Thyroid gland (tissue), 4 donors: ENCODE results near the gene FZR1. TPM values are rescaled to one million over a fixed set of nuclear protein-coding genes. Genes with fewer than 3 reads are reported as not detected.

Experiments used
- DNase-seq, 2 donors: peaks; one replicate each; pipeline ENCODE4 v3.0.0-alpha.2; 2019
- H3K27ac ChIP-seq, 3 donors: fragments of 200-600 bp; sonication (generic); 1 replicate in 2 of 3; 2 replicates in 1 of 3; pipeline ENCODE4 v1.5.1; 2016 to 2019; ENCODE audit warnings: mild to moderate bottlenecking in 1 of 3, moderate library complexity in 1 of 3
- H3K27me3 ChIP-seq: fragments of 200-600 bp; sonication (generic); one replicate; pipeline ENCODE4 v1.5.1; 2019
- H3K36me3 ChIP-seq, 2 donors: fragments of 200-600 bp; sonication (generic); one replicate each; pipeline ENCODE4 v1.5.1; 2016 to 2019
- H3K4me1 ChIP-seq, 2 donors: fragments of 200-600 bp; sonication (generic); one replicate each; pipeline ENCODE4 v1.5.1; 2017 to 2019
- H3K4me3 ChIP-seq, 3 donors: fragments of 200-600 bp; sonication (generic); replicated peaks in 1 of 3; 1 replicate in 2 of 3; 2 replicates in 1 of 3; pipeline ENCODE4 v1.5.1; 2016; ENCODE audit warnings: mild to moderate bottlenecking in 1 of 3
- H3K9me3 ChIP-seq: fragments of 200-600 bp; sonication (generic); one replicate; pipeline ENCODE4 v1.5.1; 2017
- CTCF ChIP-seq, 6 experiments: fragments of 200-600 bp in 3 of 6; fragments of 450-650 bp in 3 of 6; sonication (generic) in 3 of 6; IDR thresholded peaks; one replicate each; pipeline ENCODE4 v1.5.1; 2016 to 2019; ENCODE audit warnings: antibody characterized with exemption in 6 of 6, mild to moderate bottlenecking in 2 of 6, inconsistent platforms in 1 of 6, moderate library complexity in 1 of 6
- POLR2A ChIP-seq, 2 donors: fragments of 450-650 bp; IDR thresholded peaks; one replicate each; pipeline ENCODE4 v1.6.1; 2017; ENCODE audit warnings: antibody characterized with exemption in 2 of 2, mild to moderate bottlenecking in 2 of 2, moderate library complexity in 1 of 2
- WGBS, 2 donors: methylation state at CpG; one replicate each; pipeline ENCODE4 v1.1.5; 2017; 5-methylcytosine and 5-hydroxymethylcytosine counted together
- intact Hi-C: fragments of 100-400 bp; cut with DNase I; formaldehyde crosslinking; loops from one replicate; pipeline ENCODE4 v1.15.1; 2023
- small RNA-seq: library from RNA; depleted of rRNA; stranded (forward); fragments of <200 nt; gene quantifications from one replicate; pipeline ENCODE3, GENCODE V24; 2016
- total RNA-seq, 4 donors: library from RNA; depleted of rRNA; stranded (reverse); fragments of >200 nt; gene quantifications; one replicate each; pipeline ENCODE4 v1.2.3, GENCODE V29; 2016

The FZR1 gene
- total RNA-seq, 4 donors from 2014 or later = 28.6 to 56.0 (median 36.1) TPM

DNA sequence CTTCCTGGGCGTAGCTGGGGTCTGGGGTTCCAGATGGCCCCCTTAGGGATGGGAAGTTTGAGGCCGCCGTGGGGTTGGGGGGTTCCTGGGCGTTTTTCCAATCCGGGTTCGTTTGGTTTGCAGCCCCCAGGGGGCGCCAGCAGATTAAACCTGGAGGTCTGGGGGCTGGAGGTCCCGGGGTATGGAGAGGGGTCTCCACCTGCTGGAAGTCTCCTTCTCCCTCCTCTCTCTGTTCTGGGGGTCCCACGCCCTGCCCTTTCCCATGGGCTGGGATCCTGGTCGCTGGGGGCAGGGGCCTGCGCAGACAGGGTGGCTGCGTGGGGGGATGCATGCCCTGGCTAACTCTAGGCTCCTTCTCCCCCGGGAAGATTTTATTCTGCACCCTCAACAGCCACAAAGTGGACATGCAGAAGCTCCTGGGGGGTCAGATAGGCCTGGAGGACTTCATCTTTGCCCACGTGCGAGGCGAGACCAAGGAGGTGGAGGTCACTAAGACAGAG is 80.1 kb downstream of the FZR1 start:
- Histone ChIP-seq H3K36me3 (no peaks in the 10 kb centered on the region), H3K27me3 (peaks cover 7% of the 10 kb centered on the region), H3K4me1 (peaks cover 4 to 21% of the 10 kb centered on the region in 2 donors), H3K9me3 (no peaks in the 10 kb centered on the region), H3K27ac (no peak overlapping the region), H3K4me3 (peak overlapping the region in 1 of 3 donors; percentile 28)
- no peak for DNase-seq
- WGBS, 2 donors = 27 to 33% methylated on average over 6 to 12 of the region's 16 CpGs
- no peak for TF ChIP-seq POLR2A (IDR thresholded peaks at IDR 0.05)
- TF ChIP-seq CTCF (IDR thresholded peaks at IDR 0.05) = peak in 3 of 6 experiments; percentile 6 to 43 (median 13)
- intact Hi-C loops = no loop called here

GRCh38 chr19:3586707-3587346 is 80.7 kb downstream of the FZR1 start:
- Histone ChIP-seq H3K27ac (no peak overlapping the region), H3K27me3 (peaks cover 7% of the 10 kb centered on the region), H3K4me1 (peaks cover 4 to 21% of the 10 kb centered on the region in 2 donors), H3K36me3 (no peaks in the 10 kb centered on the region), H3K4me3 (no peak overlapping the region), H3K9me3 (no peaks in the 10 kb centered on the region)
- DNase-seq = peak; percentile 84 to 86
- WGBS, 2 donors = 52 to 58% methylated on average over 11 to 20 of the region's 31 CpGs
- intact Hi-C loops = no loop called here
- TF ChIP-seq POLR2A (IDR thresholded peaks at IDR 0.05) (no peak), CTCF (IDR thresholded peaks at IDR 0.05) (no peak)

Small RNAs within 50 kb of the gene (small RNA-seq; reads per million reads assigned to genes)
- gene AC005786.1 (not detected), gene RF00212 (not detected)

Other genes with a start within 250 kb of the FZR1 start
- gene NFIC, start 139.7 kb upstream of the FZR1 start, total RNA-seq = 100 to 1,000 TPM in 3 of 4 donors, 10 to 100 TPM in 1; 76.2 to 183 (median 132) TPM
- not detected for gene SMIM24, start 25.8 kb upstream of the FZR1 start, total RNA-seq
- not detected for gene SMIM44, start 22.9 kb upstream of the FZR1 start, total RNA-seq
- gene DOHH, start 5.6 kb upstream of the FZR1 start, total RNA-seq = 10 to 100 TPM in 3 of 4 donors, 1 to 10 TPM in 1; 9.0 to 18.9 (median 13.6) TPM
- 1 to 10 TPM in 3 of 4 donors, not detected in 1; 1.2 to 3.3 (median 1.9) TPM for gene TEKTIP1, start 32.9 kb downstream of the FZR1 start, total RNA-seq
- 10 to 100 TPM; 36.4 to 90.9 (median 66.7) TPM for gene MFSD12, start 51.3 kb downstream of the FZR1 start, total RNA-seq
- gene HMG20B, start 66.6 kb downstream of the FZR1 start, total RNA-seq = 100 to 1,000 TPM in 2 of 4 donors, 10 to 100 TPM in 2; 93.3 to 160 (median 105) TPM
- 1 to 10 TPM in 2 of 4 donors, under 1 TPM in 2; 0.78 to 2.2 (median 0.97) TPM for gene GIPC3, start 79.2 kb downstream of the FZR1 start, total RNA-seq
- gene TBXA2R, start 100.6 kb downstream of the FZR1 start, total RNA-seq = 1 to 10 TPM in 3 of 4 donors, under 1 TPM in 1; 0.40 to 2.1 (median 1.3) TPM
- 10 to 100 TPM; 18.8 to 30.6 (median 24.5) TPM for gene CACTIN, start 120.5 kb downstream of the FZR1 start, total RNA-seq
- gene PIP5K1C, start 194.2 kb downstream of the FZR1 start, total RNA-seq = 10 to 100 TPM; 23.2 to 42.4 (median 35.0) TPM
- 10 to 100 TPM; 29.7 to 43.7 (median 39.8) TPM for gene TJP3, start 202.1 kb downstream of the FZR1 start, total RNA-seq